GM18868 (cell line): Measurements from ENCODE around the gene PCNT.
"Not testable (repeated sequence)": the region's sequence is repeated elsewhere in the genome, so short reads cannot be mapped to it uniquely, and the experiment has no call there.

Source experiments
- ATAC-seq: cut with Tn5 transposase; IDR thresholded peaks from one replicate; pipeline ENCODE4 v1.9.1; 2021; ENCODE audit warnings: mild to moderate bottlenecking, moderate library complexity; ENCODE audit not compliant: unreplicated experiment

PCNT gene

DNA sequence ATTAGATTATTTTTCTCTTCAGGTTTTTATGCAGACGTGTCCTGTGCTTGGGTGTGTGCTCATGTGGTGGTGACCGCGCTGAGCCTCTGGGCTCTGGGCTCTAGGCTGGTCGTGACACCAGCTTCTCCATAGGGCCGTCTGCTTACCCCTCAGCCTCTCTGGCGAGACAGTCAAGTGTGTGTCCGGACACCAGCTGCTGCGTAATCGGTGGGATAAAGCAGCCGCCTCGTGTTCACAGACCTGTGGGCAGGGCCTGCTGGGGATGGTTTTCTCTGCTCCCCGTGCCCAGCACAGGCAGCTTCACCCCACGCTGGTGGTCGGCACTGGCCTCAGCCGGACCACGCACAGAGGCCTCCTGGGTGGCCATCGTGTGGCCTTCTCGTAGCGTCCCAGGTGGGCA is 101.1 kb downstream of the PCNT start:
- ATAC-seq = no peak

DNA sequence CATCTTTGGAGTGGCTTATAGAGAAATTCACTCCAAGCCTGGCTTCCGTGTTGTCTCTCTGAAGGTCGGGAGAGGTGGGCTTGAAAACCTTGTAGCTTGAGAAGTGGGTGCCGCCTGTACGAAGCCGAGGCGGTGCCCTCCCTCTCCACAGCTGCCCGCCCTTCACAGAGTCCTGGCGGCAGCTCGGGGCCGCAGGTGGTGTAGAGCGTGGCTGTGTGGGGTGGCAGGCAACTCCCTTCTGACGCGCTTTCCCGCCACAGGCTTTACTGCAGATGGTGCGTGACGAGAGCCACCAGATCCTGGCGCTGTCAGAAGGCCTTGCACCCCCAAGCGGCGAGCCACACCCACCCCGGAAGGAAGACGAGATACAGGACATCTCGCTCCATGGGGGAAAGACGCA is 101.6 kb downstream of the PCNT start:
- no peak for ATAC-seq

DNA sequence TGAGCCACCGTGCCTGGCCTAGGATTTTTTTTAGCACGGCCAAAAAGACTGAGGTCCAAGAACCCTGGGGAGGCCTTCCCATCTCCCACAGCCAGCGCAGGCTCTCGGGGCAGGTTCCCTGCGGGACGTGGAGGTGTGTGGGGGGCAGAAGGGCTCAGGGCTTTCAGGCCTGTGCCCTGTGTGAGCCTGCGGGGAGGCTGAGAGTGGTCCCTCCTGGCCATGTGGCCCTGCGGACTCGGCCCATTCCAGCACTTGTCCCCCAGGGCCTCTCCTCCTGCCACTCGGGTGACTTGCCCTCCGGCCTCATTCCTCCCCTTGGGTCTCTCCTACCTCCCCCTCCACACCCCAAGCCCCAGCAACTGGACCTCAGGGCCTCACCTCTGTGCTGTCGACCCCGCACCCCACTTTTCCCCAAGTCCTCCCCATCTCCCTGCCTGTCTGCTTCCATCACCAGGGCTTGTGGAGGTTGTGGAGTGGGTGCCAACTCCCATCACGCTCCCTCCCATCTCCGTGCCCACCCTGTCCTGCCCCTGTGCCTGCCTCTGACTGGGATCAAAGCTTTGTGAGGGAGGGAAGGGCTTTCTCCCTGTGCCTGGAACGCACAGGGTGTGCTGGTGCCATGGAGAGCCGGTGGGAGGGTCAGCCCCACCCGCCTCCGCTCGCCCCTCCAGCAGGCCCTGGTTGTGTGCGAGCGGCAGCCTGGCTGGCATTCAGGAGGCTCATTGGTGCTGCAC is 102.5 kb downstream of the PCNT start:
- ATAC-seq = no peak

DNA sequence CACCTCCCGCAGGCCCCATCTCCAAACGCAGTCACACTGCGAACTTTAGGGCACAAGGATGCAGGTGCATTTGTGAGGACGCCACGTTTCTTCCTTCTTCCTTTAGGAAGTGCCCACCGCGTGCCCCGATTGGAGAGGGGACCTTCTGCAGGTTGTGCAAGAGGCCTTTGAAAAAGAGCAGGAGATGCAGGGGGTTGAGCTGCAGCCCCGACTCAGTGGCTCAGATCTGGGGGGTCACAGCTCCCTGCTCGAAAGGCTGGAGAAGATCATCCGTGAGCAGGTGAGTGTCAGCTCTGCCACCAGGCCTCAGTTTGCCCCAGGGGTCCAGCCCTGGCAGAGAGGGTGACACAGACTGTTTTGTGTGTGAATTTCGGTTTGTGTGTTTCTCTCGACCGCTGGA is 103.6 kb downstream of the PCNT start:
- ATAC-seq = no peak

DNA sequence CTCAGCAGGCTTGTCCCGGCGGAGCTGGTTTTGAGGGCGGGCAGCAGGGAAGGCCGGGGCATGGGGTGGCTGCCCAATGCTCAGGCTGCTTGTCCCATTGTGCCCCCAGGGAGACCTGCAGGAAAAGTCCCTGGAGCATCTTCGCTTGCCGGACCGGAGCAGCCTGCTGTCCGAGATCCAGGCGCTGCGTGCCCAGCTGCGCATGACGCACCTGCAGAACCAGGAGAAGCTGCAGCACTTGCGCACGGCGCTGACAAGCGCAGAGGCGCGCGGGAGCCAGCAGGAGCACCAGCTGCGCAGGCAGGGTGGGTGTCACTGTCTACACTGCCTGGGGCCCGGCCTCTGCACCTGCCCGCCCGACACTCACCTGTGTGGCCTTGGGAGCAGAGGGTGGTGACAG is 104.3 kb downstream of the PCNT start:
- ATAC-seq = no peak

DNA sequence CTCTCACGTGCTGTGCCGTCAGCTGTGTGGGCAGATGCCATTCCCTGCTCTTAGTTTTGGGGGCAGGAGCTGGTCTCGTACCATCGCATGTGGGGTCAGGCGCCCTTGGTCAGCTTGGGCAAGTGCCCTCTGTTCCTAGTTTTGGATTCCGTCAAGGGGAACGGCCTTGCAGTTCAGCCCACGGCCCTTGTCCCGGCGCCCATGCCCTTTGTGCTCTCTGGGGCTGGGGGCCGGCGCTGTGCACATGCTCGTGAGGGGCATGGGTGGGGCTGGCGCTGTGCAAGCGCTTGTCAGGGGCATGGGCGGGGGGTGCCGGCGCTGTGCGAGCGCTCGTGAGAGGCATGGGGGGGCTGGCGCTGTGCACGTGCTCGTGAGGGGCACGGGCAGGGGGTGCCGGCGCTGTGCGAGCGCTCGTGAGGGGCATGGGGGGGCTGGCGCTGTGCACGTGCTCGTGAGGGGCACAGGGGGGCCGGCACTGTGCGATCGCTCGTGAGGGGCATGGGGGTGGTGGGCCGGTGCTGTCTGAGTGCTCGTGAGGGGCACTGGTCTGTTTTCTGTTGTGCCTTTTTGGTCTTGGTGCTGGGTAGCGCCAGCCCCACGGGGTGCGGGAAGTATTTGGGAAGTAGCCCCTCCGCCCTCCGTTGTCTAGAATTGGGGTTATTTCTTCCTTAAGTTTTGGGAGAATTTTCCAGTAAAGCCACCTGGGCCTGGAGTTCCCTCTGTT is 105.2 kb downstream of the PCNT start:
- no peak for ATAC-seq

DNA sequence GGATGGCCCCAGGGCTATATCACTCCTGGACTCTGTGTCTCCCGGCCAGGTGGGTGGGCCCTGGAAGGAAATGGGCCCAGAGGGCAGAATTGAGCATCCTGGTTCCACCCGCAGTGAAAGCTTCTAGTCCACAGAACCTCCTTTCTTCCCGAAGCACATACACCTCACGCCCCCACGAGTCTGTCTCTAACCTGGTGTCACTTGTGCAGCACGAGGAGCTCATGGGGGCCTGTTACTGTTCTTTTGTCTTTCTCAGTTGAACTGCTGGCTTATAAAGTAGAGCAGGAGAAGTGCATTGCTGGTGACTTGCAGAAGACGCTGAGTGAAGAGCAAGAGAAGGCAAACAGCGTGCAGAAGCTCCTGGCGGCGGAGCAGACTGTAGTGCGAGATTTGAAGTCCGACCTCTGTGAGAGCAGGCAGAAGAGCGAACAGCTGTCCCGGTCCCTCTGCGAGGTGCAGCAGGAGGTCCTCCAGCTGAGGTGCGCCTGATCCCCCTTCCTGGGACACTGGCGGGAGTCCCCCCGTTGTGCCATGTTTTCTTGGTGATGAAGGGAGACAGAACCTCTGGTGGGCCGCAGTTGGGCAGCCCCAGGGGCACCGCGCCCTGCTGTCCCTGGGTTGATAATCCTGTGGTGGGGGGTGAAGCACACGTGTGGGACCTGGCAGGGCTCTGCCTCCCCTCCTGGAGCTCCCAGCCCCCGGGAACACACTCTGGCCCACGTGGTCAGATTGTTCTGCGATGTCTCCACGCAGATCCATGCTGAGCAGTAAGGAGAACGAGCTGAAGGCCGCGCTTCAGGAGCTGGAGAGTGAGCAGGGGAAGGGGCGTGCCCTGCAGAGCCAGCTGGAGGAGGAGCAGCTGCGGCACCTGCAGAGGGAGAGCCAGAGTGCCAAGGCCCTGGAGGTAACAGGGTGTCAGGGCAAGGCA is 106.1 kb downstream of the PCNT start:
- no peak for ATAC-seq

DNA sequence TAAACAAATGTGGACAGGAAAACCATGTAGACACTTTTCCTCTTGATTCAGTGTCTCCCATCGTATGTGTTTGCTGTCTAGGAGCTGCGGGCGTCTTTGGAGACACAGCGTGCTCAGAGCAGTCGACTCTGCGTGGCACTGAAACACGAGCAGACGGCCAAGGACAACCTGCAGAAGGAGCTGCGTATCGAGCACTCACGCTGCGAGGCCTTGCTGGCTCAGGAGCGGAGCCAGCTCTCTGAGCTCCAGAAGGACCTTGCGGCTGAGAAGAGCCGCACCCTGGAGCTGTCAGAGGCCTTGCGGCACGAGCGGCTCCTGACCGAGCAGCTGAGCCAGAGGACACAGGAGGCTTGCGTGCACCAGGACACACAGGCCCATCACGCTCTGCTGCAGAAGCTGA is 107.5 kb downstream of the PCNT start:
- ATAC-seq = no peak

DNA sequence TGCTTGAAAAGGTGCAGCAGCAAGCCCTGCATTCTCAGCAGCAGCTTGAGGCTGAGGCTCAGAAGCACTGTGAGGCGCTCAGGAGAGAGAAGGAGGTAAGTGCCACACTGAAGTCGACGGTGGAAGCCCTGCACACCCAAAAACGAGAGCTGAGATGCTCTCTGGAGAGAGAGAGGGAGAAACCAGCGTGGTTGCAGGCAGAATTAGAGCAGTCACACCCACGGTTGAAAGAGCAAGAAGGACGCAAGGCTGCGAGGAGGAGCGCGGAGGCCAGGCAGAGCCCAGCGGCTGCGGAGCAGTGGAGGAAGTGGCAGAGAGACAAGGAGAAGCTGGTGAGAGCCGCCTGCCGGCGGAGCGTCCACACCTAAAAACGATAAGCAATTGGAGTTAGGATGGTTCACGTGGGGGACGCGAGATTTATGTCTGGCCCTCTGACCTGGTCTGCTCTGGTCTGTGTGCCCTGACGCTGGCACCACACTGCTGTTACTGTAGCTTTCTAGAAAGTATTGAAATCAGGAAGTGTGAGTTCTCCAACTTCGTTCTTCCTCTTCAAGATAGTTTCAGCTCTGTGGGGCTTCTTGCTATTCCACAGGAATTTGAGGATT is 108.0 kb downstream of the PCNT start:
- ATAC-seq = no peak

DNA sequence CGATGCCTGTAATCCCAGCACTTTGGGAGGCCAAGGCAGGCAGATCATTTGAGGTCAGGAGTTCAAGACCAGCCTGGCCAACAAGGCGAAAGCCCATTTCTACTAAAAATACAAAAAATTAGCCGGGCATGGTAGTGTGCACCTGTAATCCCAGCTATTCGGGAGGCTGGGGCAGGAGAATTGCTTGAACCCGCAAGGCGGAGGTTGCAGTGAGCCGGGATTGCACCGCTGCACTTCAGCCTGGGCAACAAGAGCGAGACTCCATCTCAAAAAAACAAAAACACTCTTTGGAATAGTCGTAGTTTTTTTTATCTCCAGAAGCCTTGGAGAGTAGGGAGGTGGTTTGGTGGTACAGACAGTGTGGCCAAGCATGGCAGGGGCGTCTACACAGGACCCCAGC is 109.2 kb downstream of the PCNT start:
- not testable (repeated sequence) for ATAC-seq

DNA sequence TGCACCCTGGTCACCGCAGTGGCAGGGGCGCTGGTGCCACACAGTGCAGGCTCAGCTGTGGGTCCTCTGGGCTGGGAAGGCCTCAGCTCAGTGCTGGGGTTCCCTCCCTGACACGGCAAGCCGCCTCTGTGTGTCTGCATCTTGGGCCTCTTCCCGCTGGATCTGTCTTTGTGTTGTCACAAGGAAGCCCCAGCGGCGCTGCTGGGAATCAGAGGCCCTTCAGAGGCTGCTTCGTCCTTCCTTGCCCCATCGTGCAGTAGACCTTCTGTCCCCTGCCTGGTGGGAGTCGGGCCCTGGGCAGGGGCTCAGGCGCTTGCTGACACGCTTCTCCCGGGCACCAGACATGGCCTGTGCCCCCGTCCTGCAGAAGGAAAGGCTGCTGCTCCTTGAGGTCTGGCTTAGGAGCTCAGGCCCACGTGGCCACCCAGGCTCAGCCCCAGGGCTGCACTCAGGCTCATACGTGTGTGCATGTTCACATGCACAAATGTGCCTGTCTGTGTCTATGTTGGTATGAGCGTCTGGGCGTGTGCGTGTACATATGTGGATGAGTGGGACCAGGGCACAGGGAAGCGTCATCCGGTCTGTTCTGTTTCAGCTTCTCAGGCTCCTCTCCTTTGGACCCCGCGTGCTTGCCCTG is 110.5 kb downstream of the PCNT start:
- no peak for ATAC-seq

DNA sequence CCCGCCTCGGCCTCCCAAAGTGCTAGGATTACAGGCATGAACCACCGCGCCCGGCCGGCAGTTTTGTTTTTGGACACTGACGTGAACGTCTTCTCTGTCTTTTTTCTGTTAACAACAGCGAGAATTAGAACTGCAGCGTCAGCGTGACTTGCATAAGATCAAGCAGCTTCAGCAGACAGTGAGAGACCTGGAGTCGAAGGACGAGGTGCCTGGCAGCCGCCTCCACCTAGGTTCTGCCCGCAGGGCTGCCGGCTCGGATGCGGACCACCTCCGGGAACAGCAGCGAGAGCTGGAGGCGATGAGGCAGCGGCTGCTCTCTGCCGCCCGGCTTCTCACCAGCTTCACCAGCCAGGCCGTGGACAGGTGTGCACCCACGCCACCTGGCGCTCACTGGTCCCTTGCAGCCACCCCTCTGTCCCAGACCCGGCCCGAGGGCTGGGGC is 111.9 kb downstream of the PCNT start:
- no peak for ATAC-seq

DNA sequence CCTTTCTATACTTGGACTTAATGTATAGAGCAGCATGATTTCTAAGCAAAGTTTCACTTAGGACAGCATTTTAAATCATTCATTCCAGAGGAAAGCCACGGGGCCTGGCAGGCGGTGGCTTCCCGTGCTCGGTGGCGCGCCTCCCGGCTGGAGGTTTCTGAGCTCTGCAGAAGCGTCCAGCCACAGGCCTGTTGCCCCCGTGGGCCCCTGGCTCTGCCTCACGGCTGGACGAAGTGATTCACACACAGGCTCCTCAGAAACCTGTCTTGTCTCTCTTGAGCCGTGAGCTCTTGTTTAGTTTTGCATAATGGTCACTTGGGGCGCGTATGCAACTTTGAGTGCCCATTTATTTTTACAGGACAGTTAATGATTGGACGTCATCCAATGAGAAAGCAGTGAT is 112.7 kb downstream of the PCNT start:
- ATAC-seq = no peak

DNA sequence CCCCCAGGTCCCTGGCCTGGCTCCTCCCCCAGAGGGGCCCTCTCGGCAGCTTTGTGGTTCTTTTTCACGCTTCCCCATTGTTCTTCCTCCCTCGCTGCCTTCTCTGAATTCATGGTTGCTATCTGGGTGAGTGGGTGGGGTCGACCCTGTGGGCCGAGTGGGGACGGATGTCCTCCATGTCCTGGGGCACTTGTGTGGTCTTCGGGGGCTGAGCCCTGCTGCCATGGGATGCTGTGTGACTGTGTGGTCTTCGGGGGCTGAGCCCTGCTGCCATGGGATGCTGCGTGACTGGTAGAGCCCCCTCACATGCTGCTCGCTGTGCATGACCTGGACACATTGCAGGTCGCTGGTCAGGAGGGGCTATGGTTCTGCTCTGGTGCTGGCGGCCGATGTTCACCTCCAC is 113.1 kb downstream of the PCNT start:
- ATAC-seq = no peak

DNA sequence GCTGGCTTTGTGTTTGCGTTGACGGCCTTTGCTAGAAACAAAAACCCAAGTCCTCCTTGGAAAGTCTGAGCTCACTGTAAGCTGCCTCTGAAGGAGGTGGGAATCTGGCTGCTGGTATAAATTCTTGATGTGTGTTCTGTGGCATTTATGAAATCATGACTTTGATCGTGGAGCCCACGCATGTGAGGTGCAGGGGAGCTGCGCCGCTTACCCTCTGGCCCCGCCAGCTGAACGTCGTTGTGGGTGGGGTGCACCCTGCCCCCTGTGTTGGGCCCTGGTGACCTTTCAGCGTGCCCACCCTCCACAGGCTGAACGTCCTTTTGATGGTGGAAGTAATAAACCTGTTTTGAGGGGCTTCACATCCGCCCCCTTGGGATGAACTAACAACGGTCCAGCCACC is 113.6 kb downstream of the PCNT start:
- no peak for ATAC-seq

DNA sequence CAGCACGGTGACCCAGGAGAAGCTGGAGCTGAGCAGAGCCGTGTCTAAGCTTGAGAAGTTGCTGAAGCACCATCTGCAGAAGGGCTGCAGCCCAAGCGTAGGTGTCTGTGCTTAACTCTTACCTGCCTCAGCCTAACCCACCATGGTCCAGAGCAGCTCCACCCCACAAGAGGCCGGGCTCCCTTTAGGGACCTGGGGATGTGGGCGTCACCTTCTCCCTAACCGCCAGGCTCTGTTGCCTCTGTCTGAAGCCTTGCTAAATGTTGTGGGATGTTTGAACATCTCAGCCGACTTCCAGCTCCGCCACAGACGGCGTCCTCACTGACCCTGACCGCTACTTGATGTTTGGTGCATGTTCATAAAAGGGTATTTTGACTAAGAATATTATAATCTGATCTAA is 114.3 kb downstream of the PCNT start:
- ATAC-seq = no peak

DNA sequence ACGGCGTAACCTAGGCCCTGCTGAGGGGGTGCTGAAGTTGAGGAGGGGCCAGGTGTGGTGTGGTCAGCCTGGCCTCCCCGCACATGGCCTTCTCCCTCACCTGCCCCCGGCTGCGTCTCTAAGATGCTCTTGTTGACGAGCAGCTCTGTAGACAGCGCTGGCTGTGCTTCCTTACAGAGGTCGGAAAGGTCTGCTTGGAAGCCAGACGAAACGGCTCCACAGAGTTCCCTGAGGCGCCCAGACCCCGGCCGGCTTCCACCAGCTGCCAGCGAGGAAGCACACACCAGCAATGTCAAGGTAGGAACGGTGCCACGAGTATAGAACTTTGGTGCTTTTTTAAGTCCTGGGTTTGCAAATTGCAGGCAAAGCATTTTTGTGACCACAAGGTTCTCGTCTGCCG is 116.0 kb downstream of the PCNT start:
- no peak for ATAC-seq

DNA sequence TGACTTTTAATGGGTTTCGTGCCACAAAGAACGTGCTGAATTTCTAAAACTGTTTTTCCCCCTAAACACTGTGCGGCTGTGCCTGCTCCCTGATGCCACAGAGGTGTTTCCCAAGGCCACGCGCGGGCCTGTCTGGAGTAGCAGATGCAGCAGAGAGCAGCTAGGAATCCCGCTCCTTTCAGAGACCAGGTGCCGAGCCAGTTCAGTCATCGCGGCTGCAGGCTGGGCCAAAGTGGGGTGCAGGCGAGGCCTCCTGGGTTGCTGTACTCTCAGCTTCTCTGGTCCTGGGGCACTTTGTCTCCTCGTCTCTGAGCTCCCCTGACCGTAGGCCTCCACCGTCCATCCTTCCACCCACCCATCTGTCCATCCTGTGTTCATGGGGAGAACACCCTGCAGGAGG is 117.4 kb downstream of the PCNT start:
- no peak for ATAC-seq

DNA sequence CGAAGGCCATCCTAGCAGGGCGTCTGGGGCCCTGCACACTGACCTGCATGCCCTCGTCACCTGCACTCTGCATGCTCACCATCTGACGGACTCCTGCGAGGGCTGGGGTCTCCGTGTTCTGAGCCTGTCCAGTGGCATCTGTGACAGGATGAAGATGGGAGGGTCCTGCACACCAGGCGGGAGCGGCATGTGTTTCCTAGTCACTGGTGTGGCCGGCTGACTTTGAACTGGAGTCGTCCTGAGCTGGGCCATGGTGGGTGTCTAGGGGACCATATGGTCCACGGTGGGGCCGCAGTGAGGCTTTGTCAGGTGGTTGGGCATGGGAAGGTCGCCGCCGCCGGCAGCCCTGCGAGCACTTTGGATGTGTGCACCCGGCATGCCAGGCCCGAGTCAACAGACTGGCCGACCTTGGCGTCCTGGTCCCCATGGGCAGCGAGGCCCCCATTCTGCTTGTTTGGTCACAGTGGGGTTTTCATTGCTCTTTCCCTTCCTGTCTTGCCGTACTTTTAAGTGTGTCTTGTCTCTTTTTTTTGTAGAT is 118.1 kb downstream of the PCNT start:
- no peak for ATAC-seq

DNA sequence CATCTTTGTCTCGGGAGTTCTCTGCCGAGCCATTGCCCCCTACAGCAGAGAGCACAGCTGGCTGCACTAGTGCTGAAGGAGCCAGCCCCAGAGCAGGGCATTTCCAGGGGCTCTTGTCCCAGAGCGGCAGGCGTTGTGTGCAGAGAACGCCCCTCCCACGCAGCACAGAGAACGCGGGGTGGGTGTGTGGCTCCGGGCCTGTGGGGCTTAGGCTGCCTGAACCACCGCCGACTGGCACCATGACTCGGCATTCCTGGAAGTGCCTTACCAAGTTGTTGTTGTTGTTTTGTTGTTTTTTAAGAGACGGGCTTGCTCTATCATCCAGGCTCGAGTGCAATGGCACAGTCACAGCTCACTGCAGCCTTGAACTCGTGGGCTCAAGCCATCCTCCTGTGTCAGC is 119.0 kb downstream of the PCNT start:
- no peak for ATAC-seq
